ENCODE data around the gene MIEF2. TPM values are rescaled to one million over a fixed set of nuclear protein-coding genes. Genes with fewer than 3 reads are reported as not detected.

MIEF2 gene
- total and polyA plus RNA-seq, 2 donors (not counting 1 experiment from before 2014, with no cell fraction given) = 13.3 to 18.7 TPM

- Mint-ChIP-seq H3K27ac (no peak overlapping the region), H3K4me1 (peaks cover 22% of the 10 kb centered on the region), H3K9me3 (ENCODE audit: insufficient read depth) (no peaks in the 10 kb centered on the region), H3K27me3 (no peaks in the 10 kb centered on the region), H3K4me3 (no peak overlapping the region)
- Histone ChIP-seq H4K20me1 (ENCODE audit: control insufficient read depth, insufficient read depth, low read length, poor library complexity, severe bottlenecking) (peaks cover 20% of the 10 kb centered on the region), H3K27me3 (replicated peaks in 1 of 4; ENCODE audit: control extremely low read depth in 1 of 4, control insufficient read depth in 3 of 4, insufficient read depth in 4 of 4, low read length in 3 of 4) (no peaks in the 10 kb centered on the region), H3K36me3 (replicated peaks in 1 of 2; ENCODE audit: control extremely low read depth in 1 of 2, control insufficient read depth in 1 of 2, extremely low read depth in 1 of 2, insufficient read depth in 2 of 2, low read length in 1 of 2) (peaks cover 6 to 31% of the 10 kb centered on the region in 2 experiments), H3K4me2 (replicated peaks; ENCODE audit: low read depth, low read length, poor library complexity, severe bottlenecking) (no peak overlapping the region), H3K9me3 (ENCODE audit: control extremely low read depth in 1 of 3, control insufficient read depth in 2 of 3, insufficient read depth in 1 of 3, low read length in 2 of 3) (no peaks in the 10 kb centered on the region), H3K4me1 (ENCODE audit: control insufficient read depth in 2 of 2, insufficient read depth in 2 of 2, low read length in 2 of 2) (peaks cover 8 to 11% of the 10 kb centered on the region in 2 donors), H3K4me3 (ENCODE audit: control extremely low read depth in 1 of 5, extremely low read depth in 1 of 5, insufficient read depth in 1 of 5, low read depth in 2 of 5, low read length in 4 of 5) (no peak overlapping the region), H3K27ac (ENCODE audit: low read length in 2 of 2) (no peak overlapping the region), H3K9ac (ENCODE audit: low read length) (no peak overlapping the region), H3K79me2 (ENCODE audit: control insufficient read depth, insufficient read depth, low read length) (peaks cover 41% of the 10 kb centered on the region), H2AFZ (ENCODE audit: insufficient read depth, low read depth, low read length, poor library complexity, severe bottlenecking) (no peak overlapping the region)
- no peak for DNase-seq
- intact Hi-C loops (cut with micrococcal nuclease) = no loop called here
- no CpG with 5 or more reads among the region's 4 CpGs for WGBS (ENCODE audit: insufficient coverage)
- ChIA-PET CTCF (no interaction called here), POLR2A (no interaction called here)
- ATAC-seq (ENCODE audit: low read depth) = no peak
- TF ChIP-seq CTCF (IDR thresholded peaks at IDR 0.05) (no peak), EZH2 (IDR thresholded peaks at IDR 0.05; ENCODE audit: borderline replicate concordance, insufficient read depth, low read depth, low read length, poor library complexity, severe bottlenecking) (no peak)
Measured at GRCh38 chr17:18309202-18309601, 48.7 kb downstream of the MIEF2 start.

- peaks cover 43 to 52% of the 10 kb centered on the region in 2 donors for H3K4me1 ChIP-seq (ENCODE audit: control insufficient read depth in 2 of 2, insufficient read depth in 2 of 2, low read length in 2 of 2)
Measured at GRCh38 chr17:18314059-18314730, 53.7 kb downstream of the MIEF2 start.

More at GRCh38 chr17:18314059-18314730, 53.7 kb downstream of the MIEF2 start:
- Mint-ChIP-seq H3K27me3 (no peaks in the 10 kb centered on the region), H3K9me3 (ENCODE audit: insufficient read depth) (no peaks in the 10 kb centered on the region), H3K4me1 (peaks cover 67% of the 10 kb centered on the region), H3K4me3 (peak overlapping the region; percentile 96), H3K27ac (peak overlapping the region; percentile 98)
- Histone ChIP-seq H3K4me3 (ENCODE audit: control extremely low read depth in 1 of 5, extremely low read depth in 1 of 5, insufficient read depth in 1 of 5, low read depth in 2 of 5, low read length in 4 of 5) (peak overlapping the region; percentile 74 to 98 (median 87)), H3K27me3 (replicated peaks in 1 of 4; ENCODE audit: control extremely low read depth in 1 of 4, control insufficient read depth in 3 of 4, insufficient read depth in 4 of 4, low read length in 3 of 4) (no peaks in the 10 kb centered on the region), H3K27ac (ENCODE audit: low read length in 2 of 2) (peak overlapping the region; percentile 91 to 99), H2AFZ (ENCODE audit: insufficient read depth, low read depth, low read length, poor library complexity, severe bottlenecking) (peak overlapping the region; percentile 91), H3K9me3 (ENCODE audit: control extremely low read depth in 1 of 3, control insufficient read depth in 2 of 3, insufficient read depth in 1 of 3, low read length in 2 of 3) (peaks cover 0 to 14% (median 0%) of the 10 kb centered on the region in 3 donors), H3K36me3 (replicated peaks in 1 of 2; ENCODE audit: control extremely low read depth in 1 of 2, control insufficient read depth in 1 of 2, extremely low read depth in 1 of 2, insufficient read depth in 2 of 2, low read length in 1 of 2) (peaks cover 0 to 31% of the 10 kb centered on the region in 2 experiments), H3K4me2 (replicated peaks; ENCODE audit: low read depth, low read length, poor library complexity, severe bottlenecking) (peak overlapping the region; percentile 88), H3K9ac (ENCODE audit: low read length) (peak overlapping the region; percentile 92), H3K79me2 (ENCODE audit: control insufficient read depth, insufficient read depth, low read length) (peaks cover 80% of the 10 kb centered on the region), H4K20me1 (ENCODE audit: control insufficient read depth, insufficient read depth, low read length, poor library complexity, severe bottlenecking) (peaks cover 57% of the 10 kb centered on the region)
- under 1% methylated on average over 36 of the region's 39 CpGs for WGBS (ENCODE audit: insufficient coverage)
- peak; percentile 4 for ATAC-seq (ENCODE audit: low read depth)
- no peak for DNase-seq
- intact Hi-C loops (cut with micrococcal nuclease) = no loop called here
- no peak for TF ChIP-seq CTCF (IDR thresholded peaks at IDR 0.05)
- TF ChIP-seq EZH2 (IDR thresholded peaks at IDR 0.05; ENCODE audit: borderline replicate concordance, insufficient read depth, low read depth, low read length, poor library complexity, severe bottlenecking) = no peak
- CTCF ChIA-PET = interaction anchor here (0.5 to 0.7 kb wide), 2 partner anchors 28 to 48 kb away, joined by 3 to 4 read pairs; no protein-coding TSS in a partner anchor
- POLR2A ChIA-PET = interaction anchor here (0.7 to 1.3 kb wide), 4 partner anchors 49 to 130 kb away, joined by 3 to 4 read pairs (median 3); partner anchors contain the start of genes MIEF2 and SHMT1

Measured in B cell (primary cell).